ENCODE measurements around the gene ZNF394.
"Not testable (repeated sequence)": the region's sequence is repeated elsewhere in the genome, so short reads cannot be mapped to it uniquely, and the experiment has no call there.

The ZNF394 gene

DNA sequence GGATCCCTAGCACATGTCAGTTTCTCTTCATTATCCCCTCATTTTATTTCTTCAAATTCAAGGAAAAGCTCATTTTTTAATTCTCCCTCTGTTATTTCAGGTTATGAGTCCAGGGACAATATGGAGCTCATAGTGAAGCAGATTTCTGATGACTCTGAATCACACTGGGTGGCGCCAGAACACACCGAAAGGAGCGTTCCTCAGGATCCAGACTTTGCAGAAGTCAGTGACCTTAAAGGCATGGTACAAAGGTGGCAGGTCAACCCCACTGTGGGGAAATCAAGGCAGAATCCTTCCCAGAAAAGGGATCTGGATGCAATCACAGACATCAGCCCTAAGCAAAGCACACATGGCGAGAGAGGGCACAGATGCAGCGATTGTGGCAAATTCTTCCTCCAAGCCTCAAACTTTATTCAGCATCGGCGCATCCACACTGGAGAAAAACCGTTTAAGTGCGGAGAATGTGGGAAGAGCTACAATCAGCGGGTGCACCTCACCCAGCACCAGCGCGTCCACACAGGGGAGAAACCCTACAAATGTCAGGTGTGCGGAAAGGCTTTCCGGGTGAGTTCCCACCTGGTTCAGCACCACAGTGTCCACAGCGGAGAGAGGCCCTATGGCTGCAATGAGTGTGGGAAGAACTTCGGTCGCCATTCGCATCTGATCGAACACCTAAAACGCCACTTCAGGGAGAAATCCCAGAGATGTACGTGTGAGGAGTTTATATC, 25.8 kb upstream of the ZNF394 start:
- H3K27ac ChIP-seq (ENCODE audit: low read length) = no peak overlapping the region
- DNase-seq (ENCODE audit: low read depth, low spot score) = no peak
- no peaks in the 10 kb centered on the region for H3K27me3 ChIP-seq (ENCODE audit: control insufficient read depth, insufficient read depth, low read length)
- H3K4me3 ChIP-seq (ENCODE audit: low read length) = no peak overlapping the region
- H3K4me1 ChIP-seq (ENCODE audit: control insufficient read depth, insufficient read depth, low read length) = no peaks in the 10 kb centered on the region
- H3K9me3 ChIP-seq (ENCODE audit: control insufficient read depth, insufficient read depth, low read length) = no peaks in the 10 kb centered on the region
- WGBS (ENCODE audit: insufficient coverage, insufficient read length) = no CpG with 5 or more reads among the region's 21 CpGs
- peaks cover 9% of the 10 kb centered on the region for H3K36me3 ChIP-seq (ENCODE audit: control insufficient read depth, insufficient read depth, low read length)

GRCh38 chr7:99521399-99521798, 21.3 kb upstream of the ZNF394 start:
- no CpG with 5 or more reads among the region's 3 CpGs for WGBS (ENCODE audit: insufficient coverage, insufficient read length)
- no peaks in the 10 kb centered on the region for H3K4me1 ChIP-seq (ENCODE audit: control insufficient read depth, insufficient read depth, low read length)
- H3K27me3 ChIP-seq (ENCODE audit: control insufficient read depth, insufficient read depth, low read length) = no peaks in the 10 kb centered on the region; the same call in 1 of the 2 replicates
- no peaks in the 10 kb centered on the region for H3K9me3 ChIP-seq (ENCODE audit: control insufficient read depth, insufficient read depth, low read length)
- H3K36me3 ChIP-seq (ENCODE audit: control insufficient read depth, insufficient read depth, low read length) = peaks cover 10% of the 10 kb centered on the region; the same call in 1 of the 2 replicates
- no peak for DNase-seq (ENCODE audit: low read depth, low spot score)
- H3K27ac ChIP-seq (ENCODE audit: low read length) = no peak overlapping the region
- H3K4me3 ChIP-seq (ENCODE audit: low read length) = no peak overlapping the region

- Histone ChIP-seq H3K4me1 (ENCODE audit: control insufficient read depth, insufficient read depth, low read length) (no peaks in the 10 kb centered on the region), H3K4me3 (ENCODE audit: low read length) (no peak overlapping the region), H3K27me3 (ENCODE audit: control insufficient read depth, insufficient read depth, low read length) (no peaks in the 10 kb centered on the region; the same call in 1 of the 2 replicates), H3K36me3 (ENCODE audit: control insufficient read depth, insufficient read depth, low read length) (peaks cover 10% of the 10 kb centered on the region; the same call in 1 of the 2 replicates), H3K9me3 (ENCODE audit: control insufficient read depth, insufficient read depth, low read length) (no peaks in the 10 kb centered on the region), H3K27ac (ENCODE audit: low read length) (no peak overlapping the region)
- no CpG with 5 or more reads among the region's 1 CpG for WGBS (ENCODE audit: insufficient coverage, insufficient read length)
- DNase-seq (ENCODE audit: low read depth, low spot score) = no peak
Measured at GRCh38 chr7:99514050-99514449, 14.0 kb upstream of the ZNF394 start.

DNA sequence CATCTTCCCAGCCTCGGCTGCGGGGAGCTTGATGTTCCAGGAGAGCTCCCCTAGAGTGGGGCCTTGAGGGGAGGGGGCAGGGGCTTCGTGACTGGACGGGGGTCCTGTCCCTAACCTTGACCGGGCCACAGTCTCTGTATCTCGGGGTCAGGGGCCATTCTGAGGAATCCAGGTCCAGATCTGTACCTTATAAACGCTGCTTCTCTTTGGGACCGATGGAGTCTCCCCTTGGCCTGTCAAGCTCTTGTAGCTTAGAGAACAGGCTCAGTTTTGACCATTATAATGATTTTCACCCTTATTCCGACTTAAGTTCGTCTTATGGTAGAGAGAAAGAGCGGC, 5.2 kb upstream of the ZNF394 start:
- H3K36me3 ChIP-seq (ENCODE audit: control insufficient read depth, insufficient read depth, low read length) = no peaks in the 10 kb centered on the region
- H3K9me3 ChIP-seq (ENCODE audit: control insufficient read depth, insufficient read depth, low read length) = no peaks in the 10 kb centered on the region
- H3K27ac ChIP-seq (ENCODE audit: low read length) = no peak overlapping the region
- no CpG with 5 or more reads among the region's 11 CpGs for WGBS (ENCODE audit: insufficient coverage, insufficient read length)
- H3K4me1 ChIP-seq (ENCODE audit: control insufficient read depth, insufficient read depth, low read length) = no peaks in the 10 kb centered on the region
- peak overlapping the region; percentile 71; the same call in 1 of the 2 replicates for H3K4me3 ChIP-seq (ENCODE audit: low read length)
- DNase-seq (ENCODE audit: low read depth, low spot score) = no peak
- H3K27me3 ChIP-seq (ENCODE audit: control insufficient read depth, insufficient read depth, low read length) = no peaks in the 10 kb centered on the region

- WGBS (ENCODE audit: insufficient coverage, insufficient read length) = no CpG with 5 or more reads among the region's 53 CpGs
- Histone ChIP-seq H3K27me3 (ENCODE audit: control insufficient read depth, insufficient read depth, low read length) (no peaks in the 10 kb centered on the region), H3K4me3 (ENCODE audit: low read length) (peak within 1 kb of the TSS; percentile 71; the same call in 1 of the 2 replicates), H3K36me3 (ENCODE audit: control insufficient read depth, insufficient read depth, low read length) (no peaks in the 10 kb centered on the region), H3K27ac (ENCODE audit: low read length) (no peak within 1 kb of the TSS), H3K4me1 (ENCODE audit: control insufficient read depth, insufficient read depth, low read length) (no peaks in the 10 kb centered on the region), H3K9me3 (ENCODE audit: control insufficient read depth, insufficient read depth, low read length) (no peaks in the 10 kb centered on the region)
- DNase-seq (ENCODE audit: low read depth, low spot score) = peak; percentile 60
Measured at GRCh38 chr7:99504603-99505323, 4.7 kb upstream of the ZNF394 start, which contains the start of gene ZKSCAN5. TSS of gene ZKSCAN5 (plus strand) at chr7:99504662. CDS start at chr7:99506045, 1,383 bp downstream.

DNA sequence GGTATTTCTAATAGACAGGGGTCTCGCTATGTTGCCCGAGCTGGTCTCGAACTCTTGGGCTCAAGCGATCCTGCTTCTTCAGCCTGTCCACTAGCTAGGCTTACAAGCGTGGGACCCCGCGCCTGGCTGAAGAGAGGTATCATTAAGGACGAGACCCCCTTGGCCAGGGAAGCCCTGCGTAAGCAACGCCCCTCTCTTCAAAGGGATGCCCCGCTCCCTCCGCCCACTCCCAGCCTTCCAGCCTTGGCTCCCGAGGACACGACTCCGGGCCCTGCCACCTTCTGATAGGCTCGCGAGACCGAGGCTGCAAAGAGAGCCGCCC, 4.2 kb upstream of the ZNF394 start:
- no CpG with 5 or more reads among the region's 19 CpGs for WGBS (ENCODE audit: insufficient coverage, insufficient read length)
- no peak overlapping the region for H3K27ac ChIP-seq (ENCODE audit: low read length)
- H3K4me1 ChIP-seq (ENCODE audit: control insufficient read depth, insufficient read depth, low read length) = no peaks in the 10 kb centered on the region
- H3K9me3 ChIP-seq (ENCODE audit: control insufficient read depth, insufficient read depth, low read length) = no peaks in the 10 kb centered on the region
- no peaks in the 10 kb centered on the region for H3K27me3 ChIP-seq (ENCODE audit: control insufficient read depth, insufficient read depth, low read length)
- peak overlapping the region; percentile 71; the same call in 1 of the 2 replicates for H3K4me3 ChIP-seq (ENCODE audit: low read length)
- peak; percentile 94 for DNase-seq (ENCODE audit: low read depth, low spot score)
- no peaks in the 10 kb centered on the region for H3K36me3 ChIP-seq (ENCODE audit: control insufficient read depth, insufficient read depth, low read length)

DNA sequence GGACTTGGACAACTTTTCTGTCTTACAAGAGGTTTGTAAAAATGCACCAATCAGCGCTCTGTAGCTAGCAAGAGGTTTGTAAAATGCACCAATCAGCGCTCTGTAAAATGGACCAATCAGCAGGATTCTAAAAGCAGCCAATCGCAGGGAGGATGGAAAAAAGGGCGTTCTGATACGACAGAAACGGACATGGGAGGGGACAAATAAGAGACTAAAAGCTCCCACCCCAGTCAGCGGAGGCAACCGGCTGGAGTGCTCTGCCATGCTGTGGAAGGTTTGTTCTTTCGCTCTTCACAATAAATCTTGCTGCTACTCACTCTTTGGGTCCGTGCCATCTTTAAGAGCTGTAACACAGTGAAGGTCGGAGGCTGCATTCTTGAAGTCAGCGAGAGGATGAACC, 1.2 kb upstream of the ZNF394 start:
- not testable (repeated sequence) for H3K4me1 ChIP-seq (ENCODE audit: control insufficient read depth, insufficient read depth, low read length); H3K27ac ChIP-seq (ENCODE audit: low read length); H3K4me3 ChIP-seq (ENCODE audit: low read length); H3K27me3 ChIP-seq (ENCODE audit: control insufficient read depth, insufficient read depth, low read length); H3K36me3 ChIP-seq (ENCODE audit: control insufficient read depth, insufficient read depth, low read length); DNase-seq (ENCODE audit: low read depth, low spot score); H3K9me3 ChIP-seq (ENCODE audit: control insufficient read depth, insufficient read depth, low read length)
- no CpG with 5 or more reads among the region's 12 CpGs for WGBS (ENCODE audit: insufficient coverage, insufficient read length)

DNA sequence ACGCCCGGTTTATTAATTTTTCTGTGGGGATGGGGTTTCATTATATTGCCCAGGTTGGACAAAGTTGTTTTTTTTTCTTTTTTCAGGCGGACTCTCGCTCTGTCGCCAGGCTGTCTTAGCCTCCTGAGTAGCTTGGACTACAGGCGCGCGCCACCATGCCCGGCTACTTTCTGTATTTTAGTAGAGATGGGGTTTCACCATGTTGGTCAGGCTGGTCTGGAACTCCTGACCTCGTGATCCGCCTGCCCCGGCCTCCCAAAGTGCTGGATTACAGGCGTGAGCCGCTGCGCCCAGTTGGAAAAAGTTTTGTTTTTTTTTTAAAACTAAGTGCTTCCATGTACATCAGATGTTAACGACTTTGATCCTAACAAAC, 542 bp upstream of the ZNF394 start:
- Histone ChIP-seq H3K36me3 (ENCODE audit: control insufficient read depth, insufficient read depth, low read length) (peaks cover 3% of the 10 kb centered on the region), H3K27me3 (ENCODE audit: control insufficient read depth, insufficient read depth, low read length) (no peaks in the 10 kb centered on the region), H3K4me1 (ENCODE audit: control insufficient read depth, insufficient read depth, low read length) (peaks cover 2% of the 10 kb centered on the region; the same call in 1 of the 2 replicates), H3K27ac (ENCODE audit: low read length) (no peak overlapping the region), H3K4me3 (ENCODE audit: low read length) (peak overlapping the region; percentile 93; the same call in 1 of the 2 replicates), H3K9me3 (ENCODE audit: control insufficient read depth, insufficient read depth, low read length) (no peaks in the 10 kb centered on the region)
- no peak for DNase-seq (ENCODE audit: low read depth, low spot score)
- whole genome bisulfite sequencing (ENCODE audit: insufficient coverage, insufficient read length) = no CpG with 5 or more reads among the region's 16 CpGs

GRCh38 chr7:99499371-99499720, 735 bp downstream of the ZNF394 start:
- no peaks in the 10 kb centered on the region for H3K9me3 ChIP-seq (ENCODE audit: control insufficient read depth, insufficient read depth, low read length)
- no peak overlapping the region for H3K27ac ChIP-seq (ENCODE audit: low read length)
- peaks cover 2% of the 10 kb centered on the region; the same call in 1 of the 2 replicates for H3K4me1 ChIP-seq (ENCODE audit: control insufficient read depth, insufficient read depth, low read length)
- H3K36me3 ChIP-seq (ENCODE audit: control insufficient read depth, insufficient read depth, low read length) = peaks cover 5% of the 10 kb centered on the region
- DNase-seq (ENCODE audit: low read depth, low spot score) = no peak
- H3K27me3 ChIP-seq (ENCODE audit: control insufficient read depth, insufficient read depth, low read length) = no peaks in the 10 kb centered on the region
- WGBS (ENCODE audit: insufficient coverage, insufficient read length) = no CpG with 5 or more reads among the region's 14 CpGs
- peak overlapping the region; percentile 93 for H3K4me3 ChIP-seq (ENCODE audit: low read length)

DNA sequence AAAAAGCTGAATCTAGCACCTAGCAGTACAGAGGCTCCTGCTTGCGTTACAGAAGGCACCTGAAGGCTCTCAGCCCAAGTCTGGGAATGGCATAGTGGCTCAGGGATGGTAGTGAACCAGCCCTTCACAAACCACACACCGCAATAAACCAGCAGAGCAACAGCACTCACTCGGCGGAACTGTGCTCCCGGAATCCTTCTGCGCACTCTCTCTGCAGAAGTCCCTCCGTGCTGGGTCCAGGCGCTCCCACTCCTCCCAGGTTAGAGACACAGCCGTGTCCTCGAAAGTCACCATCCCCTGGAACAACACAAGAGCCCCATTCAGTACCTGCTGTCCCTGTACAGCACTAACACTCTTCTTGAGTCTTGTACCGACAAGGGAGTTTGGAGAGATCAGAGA, 1.5 kb downstream of the ZNF394 start:
- no peak for DNase-seq (ENCODE audit: low read depth, low spot score)
- H3K9me3 ChIP-seq (ENCODE audit: control insufficient read depth, insufficient read depth, low read length) = peaks cover 4% of the 10 kb centered on the region; the same call in 1 of the 2 replicates
- no peaks in the 10 kb centered on the region for H3K27me3 ChIP-seq (ENCODE audit: control insufficient read depth, insufficient read depth, low read length)
- H3K4me3 ChIP-seq (ENCODE audit: low read length) = no peak overlapping the region; the same call in 1 of the 2 replicates
- H3K4me1 ChIP-seq (ENCODE audit: control insufficient read depth, insufficient read depth, low read length) = peaks cover 2% of the 10 kb centered on the region; the same call in 1 of the 2 replicates
- WGBS (ENCODE audit: insufficient coverage, insufficient read length) = no CpG with 5 or more reads among the region's 11 CpGs
- H3K36me3 ChIP-seq (ENCODE audit: control insufficient read depth, insufficient read depth, low read length) = peaks cover 13% of the 10 kb centered on the region
- no peak overlapping the region for H3K27ac ChIP-seq (ENCODE audit: low read length)

Data from iPS DF 6.9 (cell line).